AG09309 (cell line): ENCODE results near the gene UFSP2.

Experiments used
- DNase-seq: peaks from one replicate; pipeline ENCODE4 v3.0.0-alpha.2; 2010; ENCODE audit warnings: low read depth
- H3K4me3 ChIP-seq: 2 replicates; pipeline ENCODE4 v1.5.1; 2011; ENCODE audit warnings: mild to moderate bottlenecking, low read depth, low read length, moderate library complexity; ENCODE audit not compliant: control insufficient read depth
- CTCF ChIP-seq: IDR thresholded peaks from 2 replicates; pipeline ENCODE4 v1.5.1; 2011; ENCODE audit warnings: mild to moderate bottlenecking, low read depth, low read length, inconsistent platforms; ENCODE audit not compliant: insufficient read depth, control insufficient read depth; ENCODE audit errors: missing control alignments

Gene UFSP2

GRCh38 chr4:185411849-185412248 is 13.9 kb downstream of the UFSP2 start:
- TF ChIP-seq CTCF, result no peak
- no peak for DNase-seq
- no peak overlapping the region for H3K4me3 ChIP-seq

DNA sequence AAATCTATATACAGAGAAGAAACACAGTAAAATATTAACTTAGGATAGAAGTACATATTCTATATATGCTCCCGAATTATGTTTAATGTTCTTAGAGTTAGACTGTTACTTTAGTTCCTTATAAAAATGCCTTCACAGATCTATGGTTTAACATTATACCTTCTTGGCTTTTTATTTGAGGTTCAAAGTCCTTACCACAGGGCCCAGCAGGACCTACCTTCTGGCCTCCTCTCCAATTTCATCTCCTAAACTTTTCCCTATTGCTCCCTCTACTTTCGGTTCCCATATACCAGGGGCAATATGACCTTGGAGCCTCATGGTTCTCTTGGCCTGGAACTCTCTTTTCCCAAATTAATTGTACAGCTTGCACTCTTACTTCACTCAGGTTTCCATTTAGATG is 17.3 kb downstream of the UFSP2 start:
- H3K4me3 ChIP-seq, result no peak overlapping the region
- no peak for DNase-seq
- no peak for TF ChIP-seq CTCF

DNA sequence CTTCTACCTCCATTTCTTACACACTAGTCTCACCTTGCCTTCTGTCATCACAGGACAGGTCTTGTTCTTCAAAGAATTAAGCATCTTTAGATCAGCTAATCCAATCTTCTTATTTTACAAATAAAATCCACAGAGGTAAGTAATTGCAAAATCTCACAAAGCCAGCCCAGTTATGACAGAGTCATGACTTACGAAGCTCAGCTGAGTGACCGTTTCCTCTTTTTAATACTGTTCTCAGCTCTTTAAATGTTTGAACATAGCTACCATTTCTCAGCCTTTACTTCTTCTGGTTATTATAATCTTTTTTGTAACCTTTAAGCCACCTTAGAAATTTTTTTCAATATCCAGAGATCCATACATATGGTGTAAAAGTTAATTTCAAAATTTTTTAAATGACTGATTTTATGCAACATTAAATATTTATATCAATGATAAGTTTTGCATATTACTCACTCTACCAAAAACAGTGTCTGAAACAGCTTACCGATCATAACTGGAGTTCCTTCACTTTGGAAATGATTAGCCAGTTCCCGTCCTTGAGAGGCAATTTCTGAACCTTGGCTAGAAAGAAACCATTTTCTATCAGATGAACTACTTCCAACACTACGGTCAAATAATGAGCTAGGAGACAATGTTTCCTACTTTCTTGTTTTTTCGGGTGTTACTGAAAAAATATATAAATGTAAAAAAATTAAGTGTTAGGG is 20.3 kb downstream of the UFSP2 start:
- no peak for TF ChIP-seq CTCF
- H3K4me3 ChIP-seq, result no peak overlapping the region
- no peak for DNase-seq

GRCh38 chr4:185404031-185404430 is 21.7 kb downstream of the UFSP2 start:
- DNase-seq, result no peak
- no peak overlapping the region for H3K4me3 ChIP-seq
- TF ChIP-seq CTCF, result no peak

GRCh38 chr4:185399466-185399865 is 26.3 kb downstream of the UFSP2 start:
- H3K4me3 ChIP-seq, result no peak overlapping the region
- no peak for DNase-seq
- TF ChIP-seq CTCF, result no peak

GRCh38 chr4:185398618-185399017 is 27.1 kb downstream of the UFSP2 start:
- no peak overlapping the region for H3K4me3 ChIP-seq
- TF ChIP-seq CTCF, result no peak
- no peak for DNase-seq

DNA sequence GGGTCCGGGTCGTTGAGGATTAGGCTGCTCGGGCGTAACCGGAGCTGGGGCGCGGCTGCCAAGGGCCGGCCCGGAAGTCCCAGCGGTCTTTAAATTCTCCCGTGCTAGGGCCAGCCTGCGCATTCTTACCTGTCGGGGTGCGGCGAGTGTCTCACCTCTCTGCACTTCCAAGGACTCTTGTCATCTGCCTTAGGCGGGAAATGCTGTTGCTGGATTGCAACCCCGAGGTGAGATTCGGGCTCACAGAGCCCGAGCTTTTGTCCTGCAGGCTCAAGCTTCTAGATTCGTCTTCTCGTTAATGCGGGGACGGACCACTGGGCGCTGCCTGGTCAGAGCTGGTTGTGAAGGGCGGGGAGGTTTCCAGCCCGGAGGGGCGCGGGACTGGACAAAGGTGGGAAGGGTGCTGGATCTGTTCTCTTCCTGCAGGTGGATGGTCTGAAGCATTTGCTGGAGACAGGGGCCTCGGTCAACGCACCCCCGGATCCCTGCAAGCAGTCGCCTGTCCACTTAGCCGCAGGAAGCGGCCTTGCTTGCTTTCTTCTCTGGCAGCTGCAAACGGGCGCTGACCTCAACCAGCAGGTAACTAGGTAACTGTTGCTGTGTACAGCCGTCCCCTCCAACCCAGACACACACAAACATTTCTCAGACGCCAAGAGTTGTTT is 28.9 kb downstream of the UFSP2 start, which contains the start of gene ANKRD37:
TSS of gene ANKRD37 (plus strand) at position 118 of the 662 bp plus-strand sequence. CDS start at position 201, 83 bp downstream.
- DNase-seq, result no peak

More for the DNA sequence above, 28.9 kb downstream of the UFSP2 start, which contains the start of gene ANKRD37:
- H3K4me3 ChIP-seq, result peak within 1 kb of the TSS; percentile 61
- TF ChIP-seq CTCF, result no peak
